GM12875 (cell line): ENCODE results near the gene SBK3.

Experiments
- H3K4me3 ChIP-seq: one replicate; pipeline ENCODE4 v1.5.1; 2011; ENCODE audit warnings: low read depth, low read length, control low read depth
- TF ChIP-seq, protein P1 (sequence below): IDR thresholded peaks from 2 replicates; pipeline ENCODE4 v1.5.1; 2011; ENCODE audit warnings: low read depth, mild to moderate bottlenecking, control low read depth, inconsistent platforms, low read length, moderate library complexity, borderline replicate concordance; ENCODE audit not compliant: insufficient read depth

The SBK3 gene

DNA sequence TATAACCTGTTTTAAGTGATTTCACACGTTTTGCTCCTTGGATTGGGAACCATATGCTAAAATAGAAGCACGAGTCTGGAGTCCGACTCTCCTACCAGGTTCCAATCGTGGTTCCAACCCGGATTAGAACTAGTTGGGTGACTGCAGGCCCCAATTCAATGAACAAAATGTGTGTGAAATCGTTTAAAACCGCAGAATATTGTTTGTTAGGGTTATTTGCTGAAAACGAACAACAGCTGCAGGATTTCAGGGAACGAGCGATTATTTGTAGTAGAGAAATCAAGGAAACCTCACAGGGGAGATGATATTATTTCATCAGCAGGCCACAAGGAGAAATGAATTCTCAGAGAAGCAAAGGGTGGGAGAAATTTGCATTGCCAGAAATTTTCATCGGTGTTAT, 40.4 kb downstream of the SBK3 start:
- TF ChIP-seq, protein P1, sequence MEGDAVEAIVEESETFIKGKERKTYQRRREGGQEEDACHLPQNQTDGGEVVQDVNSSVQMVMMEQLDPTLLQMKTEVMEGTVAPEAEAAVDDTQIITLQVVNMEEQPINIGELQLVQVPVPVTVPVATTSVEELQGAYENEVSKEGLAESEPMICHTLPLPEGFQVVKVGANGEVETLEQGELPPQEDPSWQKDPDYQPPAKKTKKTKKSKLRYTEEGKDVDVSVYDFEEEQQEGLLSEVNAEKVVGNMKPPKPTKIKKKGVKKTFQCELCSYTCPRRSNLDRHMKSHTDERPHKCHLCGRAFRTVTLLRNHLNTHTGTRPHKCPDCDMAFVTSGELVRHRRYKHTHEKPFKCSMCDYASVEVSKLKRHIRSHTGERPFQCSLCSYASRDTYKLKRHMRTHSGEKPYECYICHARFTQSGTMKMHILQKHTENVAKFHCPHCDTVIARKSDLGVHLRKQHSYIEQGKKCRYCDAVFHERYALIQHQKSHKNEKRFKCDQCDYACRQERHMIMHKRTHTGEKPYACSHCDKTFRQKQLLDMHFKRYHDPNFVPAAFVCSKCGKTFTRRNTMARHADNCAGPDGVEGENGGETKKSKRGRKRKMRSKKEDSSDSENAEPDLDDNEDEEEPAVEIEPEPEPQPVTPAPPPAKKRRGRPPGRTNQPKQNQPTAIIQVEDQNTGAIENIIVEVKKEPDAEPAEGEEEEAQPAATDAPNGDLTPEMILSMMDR: no peak
- H3K4me3 ChIP-seq: no peak overlapping the region

DNA sequence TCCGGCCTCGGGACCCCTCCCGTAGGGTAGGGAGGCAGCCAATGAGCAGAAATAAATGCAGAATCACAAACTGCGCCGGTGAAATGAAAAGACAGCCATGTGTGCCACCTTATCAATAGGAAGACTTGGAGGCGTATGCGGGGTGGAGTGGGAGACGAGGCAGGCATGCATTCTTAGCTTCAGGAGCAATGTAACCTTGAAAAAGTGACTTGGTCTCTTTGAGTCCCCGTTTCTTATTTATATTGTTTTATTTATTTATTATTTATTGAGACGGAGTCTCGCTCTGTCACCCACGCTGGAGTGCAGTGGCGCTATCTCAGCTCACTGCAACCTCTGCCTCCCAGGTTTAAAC, 41.1 kb downstream of the SBK3 start:
- no peak overlapping the region for H3K4me3 ChIP-seq

DNA sequence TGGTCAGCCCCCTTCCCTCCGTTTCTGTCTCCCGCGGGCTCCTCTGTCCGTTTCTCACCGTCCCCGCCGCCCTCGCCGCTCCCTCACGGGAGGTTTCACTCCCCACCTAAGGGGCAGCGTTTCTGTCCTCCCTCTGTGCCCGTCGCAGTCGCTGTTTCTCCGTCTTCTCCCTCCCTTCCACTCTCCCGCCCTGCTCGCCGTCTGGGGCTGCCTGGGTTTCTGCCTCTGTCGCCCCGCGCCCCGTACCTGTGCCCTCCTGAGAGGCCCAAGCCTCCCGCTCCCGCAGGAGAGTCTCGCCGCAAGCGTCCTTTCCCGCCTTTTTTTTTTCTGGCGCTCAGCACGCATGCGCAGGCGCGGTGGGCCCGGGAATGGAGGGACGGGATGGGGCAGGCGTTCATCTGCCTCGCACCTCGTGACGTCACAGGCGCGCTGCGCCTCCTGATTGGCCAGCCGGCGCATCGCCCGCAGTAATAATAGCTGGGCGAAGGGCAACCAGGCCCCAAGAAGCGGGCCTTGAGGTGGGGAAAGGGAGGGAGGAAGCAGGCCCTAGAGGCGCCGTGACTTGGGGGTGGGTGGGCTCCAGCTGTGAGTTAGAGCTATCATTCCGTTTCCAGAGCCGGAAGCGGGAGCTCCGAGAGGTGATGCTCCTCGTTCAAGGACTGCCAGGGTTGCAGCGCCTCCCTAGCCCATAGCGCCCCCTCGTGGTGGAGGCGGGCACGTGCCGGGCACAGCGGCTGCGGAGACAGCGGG, 41.7 kb downstream of the SBK3 start:
- TF ChIP-seq, protein P1: peak; percentile 99
- peak overlapping the region; percentile 53 for H3K4me3 ChIP-seq

More for the DNA sequence above, 41.1 kb downstream of the SBK3 start:
- TF ChIP-seq, protein P1: no peak

DNA sequence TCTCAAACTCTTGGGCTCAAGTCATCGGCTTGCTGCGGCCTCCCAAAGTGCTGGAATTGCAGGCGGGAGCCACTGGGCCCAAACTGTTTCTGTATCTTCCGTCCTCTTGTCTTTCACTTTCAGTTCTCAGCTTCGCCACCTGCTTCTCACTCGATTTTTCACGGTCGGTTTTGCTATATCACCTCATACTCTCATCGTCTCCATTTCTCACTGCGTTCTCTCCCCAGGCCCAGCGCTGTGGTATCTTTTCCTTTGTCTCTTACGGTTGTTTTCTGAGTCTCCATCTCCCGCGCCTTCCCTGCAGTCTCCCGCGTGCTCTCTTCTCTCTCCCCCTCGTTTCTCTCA, 42.2 kb downstream of the SBK3 start:
- no peak overlapping the region for H3K4me3 ChIP-seq
- TF ChIP-seq, protein P1: no peak

DNA sequence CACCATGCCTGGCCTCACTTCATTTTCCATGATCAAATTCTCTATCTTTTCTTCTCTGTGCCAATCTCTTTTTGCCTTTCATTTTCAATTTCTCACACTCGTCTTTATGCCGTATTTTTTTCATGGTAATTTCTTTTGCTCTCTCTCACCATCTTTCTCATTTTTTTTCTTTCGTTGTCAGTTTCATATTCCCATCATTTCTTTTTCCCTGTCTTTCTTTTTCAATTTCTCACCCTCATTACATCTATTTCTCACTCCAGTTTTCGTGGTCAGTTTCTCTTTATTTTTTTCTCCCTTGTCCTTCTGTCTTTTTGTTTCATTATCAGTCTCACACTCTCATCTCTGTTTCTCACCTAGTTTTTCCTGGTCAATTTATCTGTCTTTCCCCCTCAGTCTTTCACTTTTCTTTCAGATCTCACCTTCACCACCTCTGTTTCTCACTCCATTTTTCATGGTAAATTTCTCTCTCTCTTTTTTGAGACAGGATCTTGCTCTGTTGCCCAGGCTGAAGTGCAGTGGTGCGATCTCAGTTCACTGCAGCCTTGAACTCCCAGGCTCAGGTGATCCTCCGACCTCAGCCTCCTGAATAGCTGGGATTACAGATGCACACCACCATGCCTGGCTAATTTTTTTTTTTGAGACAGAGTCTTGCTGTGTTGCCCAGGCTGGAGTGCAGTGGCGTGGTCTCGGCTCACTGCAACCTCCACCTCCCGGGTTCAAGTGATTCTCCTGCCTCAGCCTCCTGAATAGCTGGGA, 43.0 kb downstream of the SBK3 start:
- no peak overlapping the region for H3K4me3 ChIP-seq
- TF ChIP-seq, protein P1: no peak

DNA sequence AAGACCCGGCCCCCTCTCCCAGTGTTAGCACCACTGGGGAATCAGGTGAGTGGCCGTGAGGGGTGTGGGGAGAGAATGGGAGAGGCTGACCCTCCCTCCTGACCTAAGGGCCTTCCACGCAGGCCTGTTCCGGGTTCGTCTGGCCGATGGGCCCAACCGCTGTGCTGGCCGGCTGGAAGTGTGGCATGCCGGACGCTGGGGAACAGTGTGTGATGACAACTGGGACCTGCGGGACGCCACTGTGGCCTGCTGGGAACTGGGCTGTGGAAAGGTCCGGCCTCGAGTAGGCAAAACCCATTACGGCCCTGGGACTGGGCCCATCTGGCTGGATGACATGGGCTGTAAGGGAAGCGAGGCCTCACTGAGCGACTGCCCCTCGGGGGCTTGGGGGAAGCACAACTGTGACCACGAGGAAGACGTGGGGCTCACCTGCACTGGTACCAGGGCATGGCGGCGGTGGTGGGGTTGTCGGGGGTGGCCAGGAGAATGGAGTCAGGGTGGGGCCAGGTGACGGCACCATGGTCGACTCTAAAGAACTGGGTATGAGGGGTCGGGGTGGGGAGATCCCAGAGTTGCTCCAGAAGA, 44.9 kb downstream of the SBK3 start:
- no peak overlapping the region for H3K4me3 ChIP-seq
- TF ChIP-seq, protein P1: no peak
